OCI-LY1 (cell line): ENCODE measurements around the gene LMLN.

Experiments
- H2AFZ ChIP-seq: fragments of 200-600 bp; sonication (generic), shearing (Covaris generic); 2 replicates; pipeline ENCODE4 v1.6.0; 2014; ENCODE audit warnings: antibody characterized with exemption, mild to moderate bottlenecking, low read length
- H3F3A ChIP-seq: fragments of 200-600 bp; sonication (generic), shearing (Covaris generic); 2 replicates; pipeline ENCODE4 v1.6.0; 2014; ENCODE audit warnings: mild to moderate bottlenecking, antibody characterized with exemption, low read length, moderate library complexity; ENCODE audit not compliant: insufficient read depth
- H3K27ac ChIP-seq: fragments of 200-600 bp; sonication (generic); 2 replicates; pipeline ENCODE4 v1.5.1; 2014; ENCODE audit warnings: low read length, mixed run types, mild to moderate bottlenecking, low read depth; ENCODE audit not compliant: poor library complexity, severe bottlenecking
- H3K27me3 ChIP-seq: fragments of 200-600 bp; sonication (generic); 2 replicates; pipeline ENCODE4 v1.6.0; 2014; ENCODE audit warnings: antibody characterized with exemption, mild to moderate bottlenecking, low read length, moderate library complexity; ENCODE audit not compliant: insufficient read depth
- H3K36me3 ChIP-seq: fragments of 200-600 bp; sonication (generic); 2 replicates; pipeline ENCODE4 v1.6.1; 2014; ENCODE audit warnings: mild to moderate bottlenecking, antibody characterized with exemption, low read length, moderate library complexity, mixed read lengths; ENCODE audit not compliant: insufficient read depth
- H3K4me1 ChIP-seq: fragments of 200-600 bp; sonication (generic); 2 replicates; pipeline ENCODE4 v1.5.1; 2014; ENCODE audit warnings: mild to moderate bottlenecking, low read length, moderate library complexity; ENCODE audit not compliant: insufficient read depth, severe bottlenecking
- H3K4me2 ChIP-seq: fragments of 200-600 bp; sonication (generic), shearing (Covaris generic); 2 replicates; pipeline ENCODE4 v1.6.1; 2014; ENCODE audit warnings: low read length
- H3K4me3 ChIP-seq: fragments of 200-600 bp; sonication (generic); 2 replicates; pipeline ENCODE4 v1.5.1; 2014; ENCODE audit warnings: low read length, low read depth, mild to moderate bottlenecking, mixed read lengths; ENCODE audit not compliant: poor library complexity, severe bottlenecking
- H3K79me2 ChIP-seq: fragments of 200-600 bp; shearing (Covaris generic); 2 replicates; pipeline ENCODE4 v1.6.1; 2016; ENCODE audit warnings: mixed run types, low read length, mixed read lengths; ENCODE audit not compliant: insufficient read depth
- H3K9ac ChIP-seq: fragments of 200-600 bp; sonication (generic), shearing (Covaris generic); 2 replicates; pipeline ENCODE4 v1.6.1; 2014; ENCODE audit warnings: mild to moderate bottlenecking, low read length, mixed read lengths
- H3K9me2 ChIP-seq: fragments of 200-600 bp; sonication (generic), shearing (Covaris generic); 2 replicates; pipeline ENCODE4 v1.6.1; 2014; ENCODE audit warnings: low read depth, mild to moderate bottlenecking, low read length, mixed read lengths
- H3K9me3 ChIP-seq: fragments of 200-600 bp; shearing (Covaris generic); 2 replicates; pipeline ENCODE4 v1.6.1; 2014; ENCODE audit warnings: low read length, mixed read lengths
- H4K20me1 ChIP-seq: fragments of 200-600 bp; sonication (generic), shearing (Covaris generic); 2 replicates; pipeline ENCODE4 v1.6.0; 2016; ENCODE audit warnings: mild to moderate bottlenecking, low read length; ENCODE audit not compliant: insufficient read depth
- EZH2 ChIP-seq: fragments of 200-600 bp; sonication (generic), shearing (Covaris generic); IDR thresholded peaks from 2 replicates; pipeline ENCODE4 v1.8.0; 2017; ENCODE audit warnings: borderline replicate concordance, mixed run types, mild to moderate bottlenecking, antibody characterized with exemption, low read length, moderate library complexity, mixed read lengths
- TF ChIP-seq, protein P1 (sequence below): fragments of 200-600 bp; sonication (generic), shearing (Covaris generic); IDR thresholded peaks from 2 replicates; pipeline ENCODE4 v1.5.1; 2017; ENCODE audit warnings: mild to moderate bottlenecking, antibody characterized with exemption, low read length, moderate library complexity, mixed read lengths

The LMLN gene

DNA sequence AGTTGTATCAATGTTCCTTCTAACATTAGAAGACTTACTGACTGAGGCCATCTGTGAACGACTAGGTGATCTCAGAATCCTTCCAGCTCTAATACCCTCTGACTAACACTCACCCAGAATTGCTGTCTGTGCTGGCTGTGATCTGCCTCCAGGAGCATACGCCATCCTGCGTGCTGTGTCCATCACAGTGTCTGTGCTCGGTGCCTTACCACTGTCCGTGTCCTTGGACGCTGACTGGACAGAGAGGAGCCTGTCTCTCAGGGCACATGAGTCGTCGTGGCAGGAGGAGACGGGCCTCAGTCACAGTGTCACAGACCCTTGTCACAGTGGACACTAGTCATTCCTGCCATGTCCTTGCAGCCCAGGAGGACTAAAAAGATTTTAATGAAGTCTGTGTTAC is 83.1 kb downstream of the LMLN start:
- no peak for TF ChIP-seq EZH2
- TF ChIP-seq, protein P1, sequence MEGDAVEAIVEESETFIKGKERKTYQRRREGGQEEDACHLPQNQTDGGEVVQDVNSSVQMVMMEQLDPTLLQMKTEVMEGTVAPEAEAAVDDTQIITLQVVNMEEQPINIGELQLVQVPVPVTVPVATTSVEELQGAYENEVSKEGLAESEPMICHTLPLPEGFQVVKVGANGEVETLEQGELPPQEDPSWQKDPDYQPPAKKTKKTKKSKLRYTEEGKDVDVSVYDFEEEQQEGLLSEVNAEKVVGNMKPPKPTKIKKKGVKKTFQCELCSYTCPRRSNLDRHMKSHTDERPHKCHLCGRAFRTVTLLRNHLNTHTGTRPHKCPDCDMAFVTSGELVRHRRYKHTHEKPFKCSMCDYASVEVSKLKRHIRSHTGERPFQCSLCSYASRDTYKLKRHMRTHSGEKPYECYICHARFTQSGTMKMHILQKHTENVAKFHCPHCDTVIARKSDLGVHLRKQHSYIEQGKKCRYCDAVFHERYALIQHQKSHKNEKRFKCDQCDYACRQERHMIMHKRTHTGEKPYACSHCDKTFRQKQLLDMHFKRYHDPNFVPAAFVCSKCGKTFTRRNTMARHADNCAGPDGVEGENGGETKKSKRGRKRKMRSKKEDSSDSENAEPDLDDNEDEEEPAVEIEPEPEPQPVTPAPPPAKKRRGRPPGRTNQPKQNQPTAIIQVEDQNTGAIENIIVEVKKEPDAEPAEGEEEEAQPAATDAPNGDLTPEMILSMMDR, result no peak
- Histone ChIP-seq H3K4me3 (no peak overlapping the region), H2AFZ (no peak overlapping the region), H3K36me3 (no peaks in the 10 kb centered on the region), H3K79me2 (no peaks in the 10 kb centered on the region), H3K4me1 (no peaks in the 10 kb centered on the region), H3F3A (no peaks in the 10 kb centered on the region), H3K27ac (no peak overlapping the region), H4K20me1 (no peaks in the 10 kb centered on the region), H3K4me2 (no peak overlapping the region), H3K9me2 (no peaks in the 10 kb centered on the region), H3K9ac (no peak overlapping the region), H3K27me3 (no peaks in the 10 kb centered on the region), H3K9me3 (no peaks in the 10 kb centered on the region)

DNA sequence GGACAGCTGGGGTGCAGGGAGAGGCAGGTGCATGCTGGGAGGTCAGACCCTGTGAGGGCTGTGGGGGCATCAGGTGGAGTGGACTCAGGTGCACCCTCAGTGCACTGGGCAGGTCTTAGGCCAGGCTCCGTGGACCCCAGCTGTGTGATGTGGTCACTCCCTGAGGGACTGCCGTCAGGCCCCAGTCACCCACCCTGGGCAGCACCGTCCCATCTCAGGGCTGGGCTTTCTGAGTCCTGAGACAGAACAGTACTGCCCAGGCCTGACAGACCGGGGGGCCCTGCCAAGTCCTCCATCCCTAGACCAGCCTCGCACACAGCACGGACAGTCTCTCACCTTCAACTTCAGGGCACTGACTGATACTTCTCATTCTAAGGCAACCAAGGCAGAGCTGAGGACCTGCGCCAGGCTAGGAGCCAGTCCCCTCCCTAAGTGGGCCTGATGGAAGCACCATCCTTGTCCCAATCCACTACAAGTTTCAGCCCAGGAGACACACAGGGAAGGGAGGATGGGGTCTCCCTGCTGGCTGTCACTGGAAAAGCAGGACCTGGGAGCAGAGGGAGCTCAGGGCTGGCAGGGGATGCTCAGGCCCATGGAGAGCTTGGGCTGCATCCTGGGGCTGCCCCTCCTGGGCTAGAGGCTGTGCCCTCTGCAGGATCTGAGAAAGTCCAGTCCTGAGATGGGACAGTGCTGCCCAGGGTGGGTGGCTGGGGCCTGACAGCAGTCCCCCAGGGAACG is 86.3 kb downstream of the LMLN start:
- H4K20me1 ChIP-seq, result no peaks in the 10 kb centered on the region
- H3K4me3 ChIP-seq, result no peak overlapping the region
- H3K9me3 ChIP-seq, result no peaks in the 10 kb centered on the region; the same call in 1 of the 2 replicates
- H2AFZ ChIP-seq, result no peak overlapping the region
- no peak overlapping the region for H3K27ac ChIP-seq
- no peak overlapping the region for H3K4me2 ChIP-seq
- no peaks in the 10 kb centered on the region for H3K79me2 ChIP-seq
- H3K4me1 ChIP-seq, result no peaks in the 10 kb centered on the region
- H3K27me3 ChIP-seq, result no peaks in the 10 kb centered on the region
- no peaks in the 10 kb centered on the region for H3K9me2 ChIP-seq
- H3K36me3 ChIP-seq, result no peaks in the 10 kb centered on the region
- no peaks in the 10 kb centered on the region for H3F3A ChIP-seq
- no peak overlapping the region for H3K9ac ChIP-seq
- TF ChIP-seq EZH2, result no peak
- TF ChIP-seq, protein P1, result no peak

DNA sequence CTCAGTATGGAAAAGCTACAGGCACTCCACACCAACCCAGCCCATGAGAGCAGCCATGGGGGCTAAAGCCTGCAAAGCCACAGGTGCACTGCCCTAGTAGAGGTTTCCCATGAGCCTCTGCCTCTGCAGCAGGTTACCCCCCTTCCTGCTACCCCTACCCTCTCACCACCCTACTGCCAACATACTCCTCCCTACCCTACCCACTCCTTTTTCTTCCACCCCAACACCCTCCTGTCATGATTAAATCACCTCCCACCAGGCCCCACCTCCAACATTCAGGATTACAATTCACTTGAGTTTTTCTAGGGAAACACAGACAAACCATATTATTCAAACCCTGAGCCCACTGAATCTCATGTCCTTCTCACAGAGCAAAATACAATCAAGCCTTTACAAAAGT is 88.4 kb downstream of the LMLN start:
- Histone ChIP-seq H3K27me3 (no peaks in the 10 kb centered on the region), H3K9ac (no peak overlapping the region), H2AFZ (no peak overlapping the region), H3K4me1 (no peaks in the 10 kb centered on the region), H3K9me3 (peaks cover 6% of the 10 kb centered on the region), H3K4me3 (no peak overlapping the region), H3F3A (no peaks in the 10 kb centered on the region), H3K27ac (no peak overlapping the region), H3K4me2 (no peak overlapping the region), H3K36me3 (no peaks in the 10 kb centered on the region), H4K20me1 (no peaks in the 10 kb centered on the region), H3K9me2 (no peaks in the 10 kb centered on the region), H3K79me2 (no peaks in the 10 kb centered on the region)
- TF ChIP-seq, protein P1, result no peak
- no peak for TF ChIP-seq EZH2
